ENCODE data around the gene PRPH2. TPM values are rescaled to one million over a fixed set of nuclear protein-coding genes. Genes with fewer than 3 reads are reported as not detected.

Gene PRPH2
- total RNA-seq, 1 experiment from 2014 or later = not detected

- no peaks in the 10 kb centered on the region for H3K4me1 ChIP-seq (replicated peaks; ENCODE audit: insufficient read depth)
- H3K79me2 ChIP-seq (ENCODE audit: low read depth) = no peaks in the 10 kb centered on the region
- CTCF ChIA-PET = no interaction called here
- H3K27ac ChIP-seq = no peak overlapping the region
- no peak overlapping the region for H3K4me3 ChIP-seq
- POLR2A ChIA-PET (ENCODE audit: unreplicated experiment) = no interaction called here
- no peak for DNase-seq
- H3K27me3 ChIP-seq (ENCODE audit: insufficient read depth, low read depth) = no peaks in the 10 kb centered on the region
- no TSS peak for BruUV-seq (replicated peaks)
- no peaks in the 10 kb centered on the region for H3K9me2 ChIP-seq (ENCODE audit: insufficient read depth)
- H3K9me3 ChIP-seq (ENCODE audit: insufficient read depth, low read depth) = no peaks in the 10 kb centered on the region
- TF ChIP-seq EZH2 (IDR thresholded peaks at IDR 0.05; ENCODE audit: low read depth) = no peak
- TF ChIP-seq CTCF (conservative IDR thresholded peaks at IDR 0.05) = no peak
- H4K20me1 ChIP-seq (ENCODE audit: insufficient read depth) = no peaks in the 10 kb centered on the region
- H3K4me2 ChIP-seq = no peak overlapping the region
- intact Hi-C loops (cut with micrococcal nuclease; ENCODE audit: unreplicated experiment) = no loop called here
- H3K36me3 ChIP-seq (ENCODE audit: low read depth) = peaks cover 22% of the 10 kb centered on the region
- peaks cover 16% of the 10 kb centered on the region for H3F3A ChIP-seq (ENCODE audit: insufficient read depth, low read depth)
- no peak overlapping the region for H2AFZ ChIP-seq
These were observed 57.7 kb downstream of the PRPH2 start for GRCh38 chr6:42664718-42665117.

GRCh38 chr6:42661540-42662153, 60.8 kb downstream of the PRPH2 start:
- intact Hi-C loops (cut with micrococcal nuclease; ENCODE audit: unreplicated experiment) = loop anchor here (1.0 kb wide), 3 partner anchors 65 to 238 kb away; no protein-coding TSS in a partner anchor
- peaks cover 19% of the 10 kb centered on the region for H3K36me3 ChIP-seq (ENCODE audit: low read depth)
- no peaks in the 10 kb centered on the region for H3K79me2 ChIP-seq (ENCODE audit: low read depth)
- no peaks in the 10 kb centered on the region for H3K27me3 ChIP-seq (ENCODE audit: insufficient read depth, low read depth)
- no peaks in the 10 kb centered on the region for H3K4me1 ChIP-seq (replicated peaks; ENCODE audit: insufficient read depth)
- no peaks in the 10 kb centered on the region for H4K20me1 ChIP-seq (ENCODE audit: insufficient read depth)
- BruUV-seq (replicated peaks) = no TSS peak
- H3F3A ChIP-seq (ENCODE audit: insufficient read depth, low read depth) = peaks cover 27% of the 10 kb centered on the region
- peak; percentile 45 to 63 for DNase-seq
- CTCF ChIA-PET = interaction anchor here (0.5 to 1.2 kb wide), 5 partner anchors 65 to 138 kb away, joined by 3 to 5 read pairs (median 4); no protein-coding TSS in a partner anchor
- no peaks in the 10 kb centered on the region for H3K9me3 ChIP-seq (ENCODE audit: insufficient read depth, low read depth)
- no peaks in the 10 kb centered on the region for H3K9me2 ChIP-seq (ENCODE audit: insufficient read depth)
- H3K4me2 ChIP-seq = no peak overlapping the region
- H3K4me3 ChIP-seq = no peak overlapping the region
- TF ChIP-seq EZH2 (IDR thresholded peaks at IDR 0.05; ENCODE audit: low read depth) = no peak
- TF ChIP-seq CTCF (conservative IDR thresholded peaks at IDR 0.05) = peak; percentile 93
- H3K27ac ChIP-seq = no peak overlapping the region
- POLR2A ChIA-PET (ENCODE audit: unreplicated experiment) = interaction anchor here (0.6 kb wide), 1 partner anchor 85 kb away, joined by 3 read pairs; no protein-coding TSS in a partner anchor
- no peak overlapping the region for H2AFZ ChIP-seq

- Histone ChIP-seq H3K36me3 (ENCODE audit: low read depth) (peaks cover 13% of the 10 kb centered on the region), H2AFZ (no peak overlapping the region), H3K4me2 (no peak overlapping the region), H3K9me2 (ENCODE audit: insufficient read depth) (no peaks in the 10 kb centered on the region), H3K27ac (no peak overlapping the region), H3K4me3 (no peak overlapping the region), H3K9me3 (ENCODE audit: insufficient read depth, low read depth) (no peaks in the 10 kb centered on the region), H3F3A (ENCODE audit: insufficient read depth, low read depth) (peaks cover 26% of the 10 kb centered on the region), H3K4me1 (replicated peaks; ENCODE audit: insufficient read depth) (no peaks in the 10 kb centered on the region), H3K27me3 (ENCODE audit: insufficient read depth, low read depth) (no peaks in the 10 kb centered on the region), H3K79me2 (ENCODE audit: low read depth) (no peaks in the 10 kb centered on the region), H4K20me1 (ENCODE audit: insufficient read depth) (no peaks in the 10 kb centered on the region)
- no TSS peak for BruUV-seq (replicated peaks)
- ChIA-PET CTCF (no interaction called here), POLR2A (ENCODE audit: unreplicated experiment) (no interaction called here)
- intact Hi-C loops (cut with micrococcal nuclease; ENCODE audit: unreplicated experiment) = no loop called here
- TF ChIP-seq CTCF (conservative IDR thresholded peaks at IDR 0.05) (no peak), EZH2 (IDR thresholded peaks at IDR 0.05; ENCODE audit: low read depth) (no peak)
- DNase-seq = no peak
These were observed 62.6 kb downstream of the PRPH2 start for GRCh38 chr6:42659806-42660205.

All from PC-9 (cell line).